GM10266 (cell line): Measurements from ENCODE around the gene MARCHF10.

Experiments
- DNase-seq: peaks from one replicate; pipeline ENCODE4 v3.0.0; 2012; ENCODE audit errors: extremely low spot score
- CTCF ChIP-seq: IDR thresholded peaks from 2 replicates; pipeline ENCODE4 v1.5.1; 2012; ENCODE audit warnings: mild to moderate bottlenecking, low read depth; ENCODE audit not compliant: control insufficient read depth, insufficient read depth; ENCODE audit errors: missing control alignments

Gene MARCHF10

GRCh38 chr17:62673614-62674362 is 134.3 kb downstream of the MARCHF10 start:
- TF ChIP-seq CTCF, result no peak
- no peak for DNase-seq

GRCh38 chr17:62672957-62673356 is 135.2 kb downstream of the MARCHF10 start:
- no peak for TF ChIP-seq CTCF
- DNase-seq, result no peak

GRCh38 chr17:62671553-62671952 is 136.6 kb downstream of the MARCHF10 start:
- DNase-seq, result no peak
- no peak for TF ChIP-seq CTCF

GRCh38 chr17:62670202-62670821 is 137.8 kb downstream of the MARCHF10 start:
- DNase-seq, result no peak
- no peak for TF ChIP-seq CTCF

- TF ChIP-seq CTCF, result no peak
- no peak for DNase-seq
Measured at GRCh38 chr17:62668091-62668804, 139.9 kb downstream of the MARCHF10 start.

GRCh38 chr17:62666801-62667591 is 141.1 kb downstream of the MARCHF10 start:
- TF ChIP-seq CTCF, result no peak
- no peak for DNase-seq
